Rectal smooth muscle tissue (tissue), 1 donor: ENCODE data around the gene MYOG.

Experiments
- H3K27ac ChIP-seq: one replicate; pipeline ENCODE4 v1.7.0; 2013; ENCODE audit warnings: low read depth, low read length, inconsistent platforms
- H3K27me3 ChIP-seq: one replicate; pipeline ENCODE4 v1.7.0; 2013; ENCODE audit warnings: low read length; ENCODE audit not compliant: control insufficient read depth, insufficient read depth
- H3K36me3 ChIP-seq: one replicate; pipeline ENCODE4 v1.7.0; 2013; ENCODE audit warnings: low read length; ENCODE audit not compliant: control insufficient read depth, insufficient read depth
- H3K4me1 ChIP-seq: one replicate; pipeline ENCODE4 v1.7.0; 2013; ENCODE audit warnings: low read length; ENCODE audit not compliant: control insufficient read depth, insufficient read depth
- H3K4me3 ChIP-seq: one replicate; pipeline ENCODE4 v1.7.0; 2013; ENCODE audit warnings: low read length
- H3K9ac ChIP-seq: one replicate; pipeline ENCODE4 v1.7.0; 2013; ENCODE audit warnings: low read length

MYOG gene

GRCh38 chr1:203034422-203035110 lies 51.2 kb downstream of the MYOG start:
- H3K4me1 ChIP-seq = peaks cover 13% of the 10 kb centered on the region
- H3K4me3 ChIP-seq = no peak overlapping the region
- no peak overlapping the region for H3K27ac ChIP-seq
- H3K9ac ChIP-seq = no peak overlapping the region
- no peaks in the 10 kb centered on the region for H3K36me3 ChIP-seq
- no peaks in the 10 kb centered on the region for H3K27me3 ChIP-seq

GRCh38 chr1:203033917-203034316 lies 51.9 kb downstream of the MYOG start:
- H3K4me1 ChIP-seq = peaks cover 13% of the 10 kb centered on the region
- no peaks in the 10 kb centered on the region for H3K36me3 ChIP-seq
- H3K9ac ChIP-seq = no peak overlapping the region
- H3K4me3 ChIP-seq = no peak overlapping the region
- H3K27me3 ChIP-seq = no peaks in the 10 kb centered on the region
- H3K27ac ChIP-seq = no peak overlapping the region

- Histone ChIP-seq H3K4me3 (no peak overlapping the region), H3K36me3 (no peaks in the 10 kb centered on the region), H3K9ac (no peak overlapping the region), H3K27ac (no peak overlapping the region), H3K27me3 (no peaks in the 10 kb centered on the region), H3K4me1 (peaks cover 8% of the 10 kb centered on the region)
Observed at GRCh38 chr1:203033287-203033686, 52.5 kb downstream of the MYOG start.
